Endothelial cell of umbilical vein (primary cell): ENCODE data around the gene FHOD3. TPM values are rescaled to one million over a fixed set of nuclear protein-coding genes. Genes with fewer than 3 reads are reported as not detected.

Experiments
- BruUV-seq: library from RNA; stranded (reverse); fragments of 400-500 nt; replicated peaks from 2 replicates; lab custom pipeline; 2021; lab: Mats Ljungman, UMichigan
- CTCF ChIA-PET: fragments of 300-600, 350-600 bp; sonication (Branson Sonifier 250); formaldehyde crosslinking; loops from one replicate; lab custom pipeline; 2021; ENCODE audit warnings: antibody characterized with exemption, inconsistent platforms; lab: Charles Lee
- POLR2A ChIA-PET: fragments of 300-600, 350-600 bp; sonication (Branson Sonifier 250); formaldehyde crosslinking; loops from one replicate; lab custom pipeline; 2021; ENCODE audit warnings: antibody characterized with exemption, inconsistent platforms; lab: Charles Lee
- DNase-seq: peaks from one replicate; pipeline ENCODE4 v3.0.0-alpha.2; 2011; ENCODE audit warnings: low read depth, low spot score
- FAIRE-seq: peaks from 2 replicates; lab custom pipeline; 2011; peaks lifted over from hg19 to GRCh38; lab: Jason Lieb, UNC
- H2AFZ ChIP-seq: 2 replicates; pipeline ENCODE4 v1.6.0; 2012; ENCODE audit warnings: low read depth, low read length, control low read depth, inconsistent platforms
- H3K27ac ChIP-seq: 2 replicates; pipeline ENCODE4 v1.5.1; 2011; ENCODE audit warnings: low read depth, mild to moderate bottlenecking, control low read depth, low read length, moderate library complexity; ENCODE audit not compliant: insufficient read depth
- H3K27me3 ChIP-seq, 2 experiments: 2 replicates each; pipeline versions ENCODE4 v1.6.0 to v1.6.1; 2011; ENCODE audit warnings: low read length in 2 of 2, mixed read lengths in 1 of 2; ENCODE audit not compliant: control insufficient read depth in 2 of 2, insufficient read depth in 2 of 2
- H3K36me3 ChIP-seq, 2 experiments: 2 replicates in 1 of 2; 3 replicates in 1 of 2; pipeline ENCODE4 v1.5.1; 2011; ENCODE audit warnings: low read length in 2 of 2, mild to moderate bottlenecking in 1 of 2, moderate library complexity in 1 of 2; ENCODE audit not compliant: control insufficient read depth in 2 of 2, insufficient read depth in 2 of 2; ENCODE audit errors: extremely low read depth in 1 of 2
- H3K4me1 ChIP-seq: 3 replicates; pipeline ENCODE4 v1.5.1; 2011; ENCODE audit warnings: mild to moderate bottlenecking, low read length; ENCODE audit not compliant: control insufficient read depth, insufficient read depth; ENCODE audit errors: extremely low read depth
- H3K4me2 ChIP-seq: 2 replicates; pipeline ENCODE4 v1.6.1; 2011; ENCODE audit warnings: low read length, control low read depth, mixed read lengths; ENCODE audit not compliant: insufficient read depth
- H3K4me3 ChIP-seq, 3 experiments: fragments of 200-600 bp in 1 of 3; sonication (generic), shearing (Covaris generic) in 1 of 3; replicated peaks in 1 of 3; 2 replicates each; pipeline ENCODE4 v1.5.1; 2011 to 2016; ENCODE audit warnings: control low read depth in 3 of 3, low read length in 3 of 3, mild to moderate bottlenecking in 2 of 3, inconsistent platforms in 1 of 3, low read depth in 1 of 3, moderate library complexity in 1 of 3; ENCODE audit not compliant: insufficient read depth in 1 of 3
- H3K79me2 ChIP-seq: 2 replicates; pipeline ENCODE4 v1.6.0; 2012; ENCODE audit warnings: low read length, inconsistent platforms; ENCODE audit not compliant: control insufficient read depth, insufficient read depth
- H3K9ac ChIP-seq: replicated peaks from 2 replicates; pipeline ENCODE3; 2011; ENCODE audit warnings: low read length, control low read depth; ENCODE audit not compliant: insufficient read depth; ENCODE audit errors: extremely low read depth
- H3K9me1 ChIP-seq: replicated peaks from 3 replicates; pipeline ENCODE4 v1.6.0; 2011; ENCODE audit warnings: mild to moderate bottlenecking, low read length; ENCODE audit not compliant: control insufficient read depth, insufficient read depth; ENCODE audit errors: extremely low read depth
- H3K9me3 ChIP-seq: replicated peaks from 2 replicates; pipeline ENCODE4 v1.5.1; 2012; ENCODE audit warnings: low read length, inconsistent platforms; ENCODE audit not compliant: control insufficient read depth, insufficient read depth
- H4K20me1 ChIP-seq: replicated peaks from 2 replicates; pipeline ENCODE3; 2011; ENCODE audit warnings: mild to moderate bottlenecking, low read length; ENCODE audit not compliant: control insufficient read depth, insufficient read depth; ENCODE audit errors: extremely low read depth
- EZH2 ChIP-seq: IDR thresholded peaks from 2 replicates; pipeline ENCODE4 v1.6.1; 2012; ENCODE audit warnings: borderline replicate concordance, low read depth, mild to moderate bottlenecking, moderate library complexity, low read length, inconsistent platforms; ENCODE audit not compliant: severe bottlenecking
- FOS ChIP-seq: IDR thresholded peaks from 2 replicates; pipeline ENCODE4 v1.6.1; 2011; ENCODE audit warnings: mild to moderate bottlenecking, low read length, moderate library complexity, borderline replicate concordance; ENCODE audit not compliant: insufficient read depth
- GATA2 ChIP-seq: IDR thresholded peaks from 2 replicates; pipeline ENCODE4 v1.7.0; 2011; ENCODE audit warnings: low read depth, mild to moderate bottlenecking, moderate library complexity, mixed read lengths, low read length; ENCODE audit not compliant: insufficient read length, insufficient read depth
- JUN ChIP-seq: IDR thresholded peaks from 2 replicates; pipeline ENCODE4 v1.6.1; 2011; ENCODE audit warnings: borderline replicate concordance, low read depth; ENCODE audit not compliant: insufficient read length, insufficient read depth
- MYC ChIP-seq: IDR thresholded peaks from one replicate; pipeline ENCODE4 v1.6.1; 2011; ENCODE audit warnings: mild to moderate bottlenecking, low read depth, low read length
- POLR2A ChIP-seq: IDR thresholded peaks from 2 replicates; pipeline ENCODE4 v1.6.1; 2012; ENCODE audit warnings: low read depth, mild to moderate bottlenecking, control low read depth, low read length
- POLR2AphosphoS5 ChIP-seq: IDR thresholded peaks from 2 replicates; pipeline ENCODE4 v1.6.1; 2012; ENCODE audit warnings: low read depth, mild to moderate bottlenecking, control low read depth, low read length, moderate library complexity; ENCODE audit not compliant: insufficient read depth
- dilution Hi-C: fragments of 300-500 bp; cut with MboI; formaldehyde crosslinking; loops from one replicate; pipeline ENCODE4 v1.15.0; 2019; ENCODE audit warnings: low sequenced_read_pairs; ENCODE audit not compliant: extremely low pct_ligation_motif_present
- intact Hi-C: fragments of 100-400 bp; cut with micrococcal nuclease; formaldehyde crosslinking; loops from one replicate; pipeline ENCODE4 v1.10.0; 2022
- polyA plus RNA-seq, 4 experiments: library from polyadenylated mRNA; depleted of rRNA in 3 of 4; stranded (reverse) in 3 of 4; unstranded in 1 of 4; fragments of >200 nt; gene quantifications; 2 replicates each; pipeline versions ENCODE4 v1.2.1 to v1.2.3, GENCODE V29; 2011 to 2012; ENCODE audit warnings: missing spikeins in 1 of 4
- total RNA-seq: library from RNA; stranded (reverse); gene quantifications from 2 replicates; pipeline ENCODE4 v1.2.3, GENCODE V29; 2021
- TF ChIP-seq, protein P1 (sequence below): IDR thresholded peaks from 2 replicates; pipeline ENCODE4 v1.6.1; 2011; ENCODE audit not compliant: insufficient read depth, insufficient read length
- TF ChIP-seq, protein P2 (sequence below), 2 donors: IDR thresholded peaks; 1 replicate in 1 of 2; 2 replicates in 1 of 2; pipeline ENCODE4 v1.5.1; 2011; ENCODE audit warnings: low read length in 2 of 2, mild to moderate bottlenecking in 2 of 2, moderate library complexity in 2 of 2, control low read depth in 1 of 2, inconsistent platforms in 1 of 2, low read depth in 1 of 2; ENCODE audit not compliant: insufficient read depth in 1 of 2; ENCODE audit errors: extremely low read depth in 1 of 2

The FHOD3 gene
- total and polyA plus RNA-seq, 2 donors (not counting 3 experiments of a cell fraction or from before 2014, with no cell fraction given), result 0.06 to 1.5 TPM

DNA sequence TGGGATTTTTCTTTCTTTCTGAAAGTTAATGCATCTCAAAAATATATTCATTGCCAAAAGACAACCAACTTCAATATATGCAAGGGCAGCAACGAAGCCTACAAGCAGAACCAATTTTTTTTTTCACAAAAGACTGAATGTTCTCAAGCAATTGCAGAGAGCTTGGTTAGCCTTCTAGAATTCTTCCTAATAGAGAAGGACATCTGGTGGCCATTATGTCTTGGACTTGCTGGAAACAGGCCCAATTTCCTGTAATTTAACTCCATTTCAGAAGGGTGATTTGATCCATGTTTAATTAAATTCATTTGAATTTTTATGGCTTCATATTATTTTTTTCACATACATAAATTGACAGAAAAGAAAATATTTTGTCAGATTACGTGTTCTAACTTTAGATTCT lies 323.3 kb downstream of the FHOD3 start:
- no peak overlapping the region for H3K27ac ChIP-seq
- CTCF ChIA-PET, result no interaction called here
- H3K9me1 ChIP-seq, result no peaks in the 10 kb centered on the region

More for the DNA sequence above, 323.3 kb downstream of the FHOD3 start:
- no TSS peak for BruUV-seq
- no peak overlapping the region for H3K9ac ChIP-seq
- intact Hi-C loops (no loop called here), dilution Hi-C loops (no loop called here)
- H3K27me3 ChIP-seq, result no peaks in the 10 kb centered on the region
- no peaks in the 10 kb centered on the region for H3K79me2 ChIP-seq
- H3K36me3 ChIP-seq, result no peaks in the 10 kb centered on the region
- H3K9me3 ChIP-seq, result no peaks in the 10 kb centered on the region
- DNase-seq, result no peak
- no peaks in the 10 kb centered on the region for H3K4me1 ChIP-seq
- H3K4me2 ChIP-seq, result no peak overlapping the region
- no peak for FAIRE-seq
- POLR2A ChIA-PET, result no interaction called here
- H2AFZ ChIP-seq, result no peak overlapping the region
- H3K4me3 ChIP-seq, result no peak overlapping the region
- no peaks in the 10 kb centered on the region for H4K20me1 ChIP-seq
- TF ChIP-seq JUN (no peak), GATA2 (no peak), MYC (no peak), POLR2AphosphoS5 (no peak), EZH2 (no peak), POLR2A (no peak), FOS (no peak)
- TF ChIP-seq, protein P1, sequence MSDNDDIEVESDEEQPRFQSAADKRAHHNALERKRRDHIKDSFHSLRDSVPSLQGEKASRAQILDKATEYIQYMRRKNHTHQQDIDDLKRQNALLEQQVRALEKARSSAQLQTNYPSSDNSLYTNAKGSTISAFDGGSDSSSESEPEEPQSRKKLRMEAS, result no peak
- TF ChIP-seq, protein P2, sequence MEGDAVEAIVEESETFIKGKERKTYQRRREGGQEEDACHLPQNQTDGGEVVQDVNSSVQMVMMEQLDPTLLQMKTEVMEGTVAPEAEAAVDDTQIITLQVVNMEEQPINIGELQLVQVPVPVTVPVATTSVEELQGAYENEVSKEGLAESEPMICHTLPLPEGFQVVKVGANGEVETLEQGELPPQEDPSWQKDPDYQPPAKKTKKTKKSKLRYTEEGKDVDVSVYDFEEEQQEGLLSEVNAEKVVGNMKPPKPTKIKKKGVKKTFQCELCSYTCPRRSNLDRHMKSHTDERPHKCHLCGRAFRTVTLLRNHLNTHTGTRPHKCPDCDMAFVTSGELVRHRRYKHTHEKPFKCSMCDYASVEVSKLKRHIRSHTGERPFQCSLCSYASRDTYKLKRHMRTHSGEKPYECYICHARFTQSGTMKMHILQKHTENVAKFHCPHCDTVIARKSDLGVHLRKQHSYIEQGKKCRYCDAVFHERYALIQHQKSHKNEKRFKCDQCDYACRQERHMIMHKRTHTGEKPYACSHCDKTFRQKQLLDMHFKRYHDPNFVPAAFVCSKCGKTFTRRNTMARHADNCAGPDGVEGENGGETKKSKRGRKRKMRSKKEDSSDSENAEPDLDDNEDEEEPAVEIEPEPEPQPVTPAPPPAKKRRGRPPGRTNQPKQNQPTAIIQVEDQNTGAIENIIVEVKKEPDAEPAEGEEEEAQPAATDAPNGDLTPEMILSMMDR (IDR thresholded peaks at IDR 0.05; ENCODE audit: extremely low read depth in 1 of 2, insufficient read depth in 1 of 2, low read depth in 1 of 2, low read length in 2 of 2), result no peak
